GM21723 (cell line): Measurements from ENCODE around the gene ZNF483.
"Not testable (repeated sequence)": the region's sequence is repeated elsewhere in the genome, so short reads cannot be mapped to it uniquely, and the experiment has no call there.

Experiments
- ATAC-seq: cut with Tn5 transposase; IDR thresholded peaks from one replicate; pipeline ENCODE4 v1.9.1; 2021; ENCODE audit warnings: mild to moderate bottlenecking, moderate library complexity; ENCODE audit not compliant: unreplicated experiment

ZNF483 gene

GRCh38 chr9:111542497-111543254, 17.7 kb downstream of the ZNF483 start:
- ATAC-seq: no peak

GRCh38 chr9:111548623-111549022, 23.6 kb downstream of the ZNF483 start:
- no peak for ATAC-seq

- ATAC-seq: not testable (repeated sequence)
These were observed 30.4 kb downstream of the ZNF483 start for GRCh38 chr9:111555425-111555824.

- ATAC-seq: no peak
These were observed 34.1 kb downstream of the ZNF483 start for GRCh38 chr9:111559000-111559610.

- no peak for ATAC-seq
These were observed 36.3 kb downstream of the ZNF483 start for GRCh38 chr9:111561165-111561719.

GRCh38 chr9:111566234-111566633, 41.3 kb downstream of the ZNF483 start:
- ATAC-seq: no peak

GRCh38 chr9:111568127-111568526, 43.1 kb downstream of the ZNF483 start:
- ATAC-seq: not testable (repeated sequence)

GRCh38 chr9:111572950-111573604, 48.1 kb downstream of the ZNF483 start:
- ATAC-seq: no peak

- no peak for ATAC-seq
These were observed 57.9 kb downstream of the ZNF483 start for GRCh38 chr9:111582888-111583287.

GRCh38 chr9:111586378-111586777, 61.4 kb downstream of the ZNF483 start:
- ATAC-seq: no peak

GRCh38 chr9:111588846-111589245, 63.9 kb downstream of the ZNF483 start:
- no peak for ATAC-seq

GRCh38 chr9:111597852-111598732, 73.1 kb downstream of the ZNF483 start:
- ATAC-seq: peak; percentile 60

- ATAC-seq: peak; percentile 31
These were observed 73.7 kb downstream of the ZNF483 start for GRCh38 chr9:111598733-111599091.

GRCh38 chr9:111599092-111599954, 74.3 kb downstream of the ZNF483 start, which contains the start of gene PTGR1:
PTGR1 (minus strand) TSS chr9:111599647; CDS start chr9:111597422, 2,225 bp downstream.
- ATAC-seq: peak; percentile 31

GRCh38 chr9:111599955-111600343, 75.0 kb downstream of the ZNF483 start:
- no peak for ATAC-seq

GRCh38 chr9:111601237-111602018, 76.4 kb downstream of the ZNF483 start:
- no peak for ATAC-seq

- no peak for ATAC-seq
These were observed 78.1 kb downstream of the ZNF483 start for GRCh38 chr9:111603041-111603440.

- ATAC-seq: no peak
These were observed 79.2 kb downstream of the ZNF483 start for GRCh38 chr9:111604054-111604615.
